Adrenal gland (tissue), 5 donors: ENCODE data around the gene ZNF121.

Source experiments
- CTCF ChIP-seq, 6 experiments: fragments of 450-650 bp in 4 of 6; fragments of 200-600 bp in 2 of 6; sonication (generic) in 1 of 6; IDR thresholded peaks; 1 replicate in 5 of 6; 2 replicates in 1 of 6; pipeline versions ENCODE4 v1.5.1 to v1.8.0; 2016 to 2021; ENCODE audit warnings: antibody characterized with exemption in 6 of 6, mild to moderate bottlenecking in 2 of 6, moderate library complexity in 1 of 6
- POLR2A ChIP-seq, 2 donors: fragments of 450-650 bp; IDR thresholded peaks; one replicate each; pipeline ENCODE4 v1.6.1; 2017; ENCODE audit warnings: antibody characterized with exemption in 2 of 2, mild to moderate bottlenecking in 2 of 2, moderate library complexity in 1 of 2
- donor health status: DM: no; HTN: no; CAD: no.

- TF ChIP-seq CTCF (IDR thresholded peaks at IDR 0.05) (no peak), POLR2A (IDR thresholded peaks at IDR 0.05) (no peak)
Measured at GRCh38 chr19:9580728-9581127, 3.6 kb downstream of the ZNF121 start.
